ENCODE measurements around the gene BTBD10.

GRCh38 chr11:13462901-13463778 is at the start of gene BTBD10:
- TF ChIP-seq ARNTL (CRISPR knock-in tag; IDR thresholded peaks at IDR 0.05; ENCODE audit: borderline replicate concordance, low read depth) (no peak), ISL1 (CRISPR knock-in tag; IDR thresholded peaks at IDR 0.05) (no peak), CREB5 (CRISPR knock-in tag; IDR thresholded peaks at IDR 0.05; ENCODE audit: low read depth) (no peak), ZNF565 (CRISPR knock-in tag; conservative IDR thresholded peaks at IDR 0.05; ENCODE audit: low read depth) (no peak), ZNF70 (CRISPR knock-in tag; IDR thresholded peaks at IDR 0.05) (no peak)

Data from SK-N-SH treated with all-trans-retinoic acid at 6 μM for 48 hours (cell line).